ENCODE measurements around the gene TCF12.

Gene TCF12

DNA sequence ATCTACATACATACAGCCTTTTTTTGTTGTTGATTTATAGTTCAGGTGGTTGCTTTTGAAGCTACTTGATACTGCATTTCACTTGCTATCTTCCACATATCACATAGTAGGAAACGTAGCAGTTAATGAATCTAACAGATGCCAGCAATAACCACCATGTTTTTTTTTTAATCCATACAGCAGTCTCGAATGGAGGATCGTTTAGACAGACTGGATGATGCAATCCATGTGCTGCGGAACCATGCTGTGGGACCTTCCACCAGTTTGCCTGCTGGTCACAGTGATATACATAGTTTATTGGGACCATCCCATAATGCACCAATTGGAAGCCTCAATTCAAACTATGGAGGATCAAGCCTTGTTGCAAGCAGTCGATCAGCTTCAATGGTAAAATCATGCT lies 334.6 kb downstream of the TCF12 start:
- no peak for DNase-seq (ENCODE audit: low read depth, low spot score)

DNA sequence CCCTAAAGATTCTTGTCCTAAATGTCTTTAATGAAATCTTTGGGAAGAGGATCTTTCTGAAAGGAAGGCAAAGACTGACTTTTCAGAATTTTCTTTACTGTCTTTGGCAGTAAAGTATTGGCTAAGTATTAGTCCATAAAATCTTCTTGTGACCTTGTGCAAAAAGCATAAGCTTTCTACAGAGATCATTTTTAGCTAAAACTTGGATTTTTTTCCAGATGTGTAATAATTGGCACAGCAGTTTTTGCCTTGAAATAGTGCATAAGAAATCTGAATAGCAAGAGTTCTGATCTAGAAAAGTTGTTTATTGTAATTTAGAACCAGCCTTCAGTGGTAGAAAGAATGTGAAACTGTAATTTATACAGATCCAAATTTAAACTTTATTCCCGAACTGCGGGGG lies 335.1 kb downstream of the TCF12 start:
- no peak for DNase-seq (ENCODE audit: low read depth, low spot score)

DNA sequence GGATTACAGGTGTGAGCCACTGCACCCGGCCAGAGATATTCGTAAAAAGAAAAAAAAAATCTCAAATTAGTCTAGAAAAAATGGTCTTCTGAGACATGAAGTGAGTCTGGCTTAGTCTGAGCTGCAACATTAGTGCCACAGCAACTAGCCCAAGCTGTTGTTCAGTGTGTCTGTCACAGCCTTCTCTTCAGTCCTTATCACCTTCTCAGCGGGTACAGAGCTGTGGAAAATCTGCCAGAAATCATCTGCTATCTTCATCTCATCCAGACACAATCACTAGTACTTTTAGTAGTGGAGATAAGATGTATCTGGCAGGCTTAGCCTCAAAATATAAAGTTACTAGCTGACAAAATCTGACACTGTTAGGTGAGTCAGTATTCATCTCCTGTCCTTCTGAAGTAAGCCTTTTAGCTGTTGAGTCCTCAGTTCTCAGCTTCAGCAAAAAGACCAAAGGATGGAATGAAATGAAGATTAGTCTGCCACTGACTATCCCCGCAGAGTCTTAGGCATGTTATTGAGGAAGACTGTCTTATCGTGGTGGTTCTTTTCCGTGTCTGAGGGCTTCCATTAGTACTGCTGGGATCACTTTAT lies 337.4 kb downstream of the TCF12 start:
- DNase-seq (ENCODE audit: low read depth, low spot score) = no peak

DNA sequence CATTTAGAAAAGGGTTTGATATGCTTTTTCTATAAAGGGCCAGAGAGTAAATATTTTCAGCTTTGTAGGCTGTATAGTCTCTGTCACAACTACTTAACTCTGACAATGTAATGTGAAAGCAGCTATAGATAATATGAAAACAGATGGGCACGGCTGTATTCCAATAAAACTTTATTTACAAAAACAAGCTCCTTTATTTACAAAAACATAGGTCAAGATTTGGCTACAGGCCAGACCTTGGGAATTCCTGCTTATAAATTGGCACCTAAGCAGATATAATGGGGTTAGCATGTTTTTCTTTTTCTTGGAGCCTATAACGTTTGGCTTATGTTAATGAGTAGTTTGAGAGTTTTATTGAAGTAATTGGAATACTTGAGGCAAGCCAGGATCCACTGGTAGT lies 338.5 kb downstream of the TCF12 start:
- no peak for DNase-seq (ENCODE audit: low read depth, low spot score)

DNA sequence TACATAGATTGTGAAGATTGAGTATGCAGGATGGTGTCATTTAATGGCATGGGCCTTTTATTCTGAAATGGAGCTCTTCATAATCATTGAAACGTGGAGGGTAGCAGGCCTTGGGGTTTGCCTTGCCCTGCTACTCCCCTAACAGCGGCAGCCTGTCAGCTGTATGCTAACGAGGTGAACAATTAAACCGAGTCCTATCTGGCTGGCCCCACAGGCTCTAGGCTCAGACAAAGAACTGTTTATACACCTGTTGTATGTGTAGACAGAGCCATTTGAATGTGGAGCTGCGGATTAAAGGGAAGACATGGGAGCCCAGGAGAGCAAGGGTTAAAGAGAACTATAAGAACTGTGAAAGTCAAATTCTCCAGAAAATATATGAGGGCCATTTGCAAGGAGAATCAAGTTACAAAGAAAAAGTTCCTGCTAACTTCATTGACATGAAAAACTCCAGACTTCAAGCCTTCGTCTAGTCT lies 341.2 kb downstream of the TCF12 start:
- DNase-seq (ENCODE audit: low read depth, low spot score) = no peak

DNA sequence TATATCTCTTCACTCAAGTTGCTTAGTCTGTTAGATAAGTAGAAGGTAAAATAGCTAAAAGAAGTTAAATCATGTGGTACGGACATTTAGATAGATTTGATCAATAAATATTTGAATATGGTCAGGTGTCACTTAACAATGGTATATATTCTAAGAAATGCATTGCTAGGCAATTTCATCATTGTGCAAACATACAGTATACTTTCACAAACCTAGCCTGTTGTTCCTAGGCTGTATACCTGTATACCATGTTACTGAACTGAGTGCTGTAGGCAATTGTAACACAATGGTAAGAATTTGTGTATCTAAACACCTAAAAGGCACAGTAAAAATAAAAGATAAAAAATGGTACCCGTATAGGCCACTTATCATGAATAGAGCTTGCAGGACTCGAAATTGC lies 345.1 kb downstream of the TCF12 start:
- no peak for DNase-seq (ENCODE audit: low read depth, low spot score)

DNA sequence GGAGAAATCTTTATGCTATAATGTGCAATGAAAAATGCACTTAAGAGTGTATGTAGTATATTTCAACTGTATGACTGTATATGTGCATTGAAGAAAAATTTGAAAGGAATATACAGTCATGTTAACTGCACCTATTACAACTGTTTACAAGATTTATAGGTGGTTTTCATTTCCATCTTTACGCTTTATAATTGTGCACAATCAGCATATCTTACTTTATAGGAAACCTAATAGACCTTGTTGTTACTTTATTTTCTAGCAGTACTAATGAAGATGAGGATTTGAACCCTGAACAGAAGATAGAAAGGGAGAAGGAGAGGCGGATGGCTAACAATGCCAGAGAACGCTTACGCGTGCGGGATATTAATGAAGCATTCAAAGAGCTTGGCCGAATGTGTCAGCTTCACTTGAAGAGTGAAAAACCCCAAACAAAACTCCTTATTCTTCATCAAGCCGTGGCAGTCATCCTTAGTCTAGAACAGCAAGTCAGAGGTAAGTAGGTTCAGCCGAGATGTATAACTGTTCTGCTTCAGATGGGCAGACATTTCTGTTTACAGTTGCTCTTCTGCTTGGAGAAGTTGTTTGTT lies 354.4 kb downstream of the TCF12 start:
- DNase-seq (ENCODE audit: low read depth, low spot score) = no peak

DNA sequence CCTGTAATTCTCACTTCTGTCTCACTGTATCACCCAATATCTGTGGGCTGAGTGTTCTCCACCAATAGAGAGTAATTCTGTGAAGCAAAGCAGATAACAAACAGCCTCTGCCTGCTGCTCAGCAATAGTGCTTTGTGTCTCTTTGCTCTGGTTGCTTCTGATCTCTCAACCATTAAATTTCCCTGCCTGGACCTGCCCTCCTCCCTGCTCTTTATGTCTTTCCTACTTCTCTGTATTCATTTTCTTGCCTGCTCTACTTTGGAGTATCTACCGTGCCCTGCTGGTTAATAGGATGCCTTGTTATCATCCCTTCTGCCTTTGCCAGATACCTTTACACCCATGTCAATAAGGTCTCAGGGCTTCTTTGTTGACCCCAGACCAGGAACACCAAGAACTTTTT lies 355.0 kb downstream of the TCF12 start:
- no peak for DNase-seq (ENCODE audit: low read depth, low spot score)

DNA sequence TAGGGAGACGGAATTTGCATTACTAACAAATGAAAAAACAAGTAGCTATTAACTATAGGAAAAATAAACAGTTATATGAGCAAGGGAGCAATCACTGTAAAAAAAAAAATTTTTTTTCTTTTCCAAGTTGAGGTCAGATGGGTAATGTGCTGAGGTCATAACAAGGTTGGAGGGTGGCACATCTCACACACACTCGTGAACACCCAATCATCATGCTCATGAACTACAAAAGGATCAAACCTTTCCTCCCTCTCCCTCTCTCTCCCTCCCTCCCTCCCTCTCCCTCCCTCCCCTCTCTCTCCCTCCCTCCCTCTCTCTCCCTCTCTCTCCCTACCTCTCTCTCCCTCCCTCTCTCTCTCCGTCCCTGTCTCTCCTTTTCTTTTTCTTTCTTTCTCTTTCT lies 360.0 kb downstream of the TCF12 start:
- DNase-seq (ENCODE audit: low read depth, low spot score) = no peak

DNA sequence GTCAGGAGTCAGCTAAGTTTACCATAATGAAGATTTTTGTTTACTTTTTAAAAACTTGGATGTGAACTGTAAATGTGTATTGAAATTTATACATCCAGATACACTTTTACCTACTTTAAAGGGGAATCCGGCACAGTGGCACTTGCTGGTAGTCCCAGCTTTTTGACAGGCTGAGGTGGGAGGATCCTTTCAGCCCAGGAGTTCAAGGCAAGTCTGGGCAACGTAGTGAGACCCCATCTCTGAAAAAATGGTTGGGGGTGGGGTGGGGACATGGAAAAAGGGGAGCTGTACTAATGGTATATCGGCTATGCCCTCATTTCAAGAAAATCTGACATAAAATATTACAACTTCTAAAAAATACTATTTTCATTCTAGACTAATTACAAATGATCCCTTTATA lies 362.0 kb downstream of the TCF12 start:
- no peak for DNase-seq (ENCODE audit: low read depth, low spot score)

DNA sequence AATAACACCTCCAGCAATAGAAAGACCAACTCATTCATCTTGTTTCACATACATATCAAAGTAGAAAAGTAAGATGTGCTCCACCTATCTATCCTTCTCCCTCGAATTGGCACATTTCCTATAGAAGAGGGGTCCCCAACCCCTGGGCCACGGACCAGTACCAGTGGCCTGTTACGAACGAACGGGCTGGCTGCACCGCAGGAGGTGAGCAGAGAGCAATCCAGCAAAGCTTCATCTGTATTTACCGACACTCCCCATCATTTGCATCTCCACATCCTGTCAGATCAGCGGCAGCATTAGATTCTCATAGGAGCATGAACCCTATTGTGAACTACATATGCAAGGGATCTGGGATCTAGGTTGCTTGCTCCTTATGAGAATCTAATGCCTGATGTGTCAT lies 362.9 kb downstream of the TCF12 start:
- no peak for DNase-seq (ENCODE audit: low read depth, low spot score)

DNA sequence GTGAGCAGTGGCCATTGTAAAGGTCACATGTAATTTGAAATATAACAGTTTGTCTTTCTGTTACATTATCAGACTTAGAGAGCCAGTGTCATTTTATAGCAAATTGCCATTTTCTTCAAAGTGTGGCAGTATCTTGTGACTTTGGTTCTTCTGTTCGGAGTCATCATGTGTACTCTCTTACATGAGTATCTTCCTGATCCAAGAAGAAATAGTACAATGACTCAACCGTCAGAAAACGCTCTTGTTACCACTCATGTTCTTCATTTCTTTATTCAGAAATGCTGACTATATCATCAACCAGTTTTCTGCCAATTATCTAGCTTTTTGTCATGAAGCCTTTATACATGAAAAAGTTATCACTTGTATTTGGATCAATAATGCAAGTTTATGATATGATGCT lies 364.2 kb downstream of the TCF12 start:
- no peak for DNase-seq (ENCODE audit: low read depth, low spot score)

DNA sequence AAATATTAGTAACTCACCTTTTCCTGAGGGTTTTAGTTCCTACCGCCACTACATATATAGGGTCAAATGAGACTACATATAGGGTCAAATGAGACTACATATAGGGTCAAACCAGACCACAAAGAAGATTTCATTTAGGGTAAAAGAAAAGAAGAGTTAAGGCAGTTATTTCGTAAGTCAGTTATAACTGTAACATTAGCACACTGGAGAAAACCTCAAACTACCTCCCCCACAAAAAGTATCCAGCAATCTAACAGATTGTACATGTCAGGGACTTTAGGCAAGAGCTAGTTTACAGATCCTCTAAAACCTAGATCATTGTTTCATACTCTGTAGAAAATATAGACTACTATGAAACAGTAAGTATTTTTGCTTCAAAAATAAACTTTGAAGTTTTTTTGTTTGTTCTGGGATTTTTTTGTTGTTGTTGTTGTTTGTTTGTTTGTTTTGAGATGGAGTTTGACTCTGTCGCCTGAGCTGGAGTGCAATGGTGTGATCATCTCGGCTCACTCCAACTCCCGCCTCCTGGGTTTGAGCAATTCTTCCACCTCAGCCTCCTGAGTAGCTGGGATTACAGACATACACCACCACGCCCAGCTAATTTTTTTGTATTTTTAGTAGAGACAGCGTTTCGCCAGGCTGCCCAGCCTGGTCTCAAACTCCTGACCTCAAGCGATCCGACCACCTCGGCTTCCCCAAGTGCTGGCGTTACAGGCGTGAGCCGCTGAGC lies 365.5 kb downstream of the TCF12 start:
- no peak for DNase-seq (ENCODE audit: low read depth, low spot score)

DNA sequence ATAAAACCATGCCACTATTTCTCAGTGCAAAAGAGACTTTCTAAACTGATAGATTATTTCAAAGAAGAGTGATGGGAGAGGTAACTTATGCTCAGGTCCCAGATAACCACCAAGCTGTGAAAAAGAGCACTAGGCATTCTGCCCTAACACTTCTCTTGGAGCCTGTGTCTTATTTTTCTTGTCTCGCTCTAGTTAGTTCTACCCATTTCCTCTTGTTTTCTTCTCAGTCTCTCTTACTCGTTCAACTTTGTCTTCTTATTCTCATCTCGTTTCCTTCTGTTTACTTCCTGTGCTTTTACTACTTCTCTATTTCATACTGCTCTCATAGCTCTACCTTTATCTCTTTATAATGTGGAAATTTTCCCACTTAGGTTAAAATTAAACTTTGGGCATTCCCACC lies 366.1 kb downstream of the TCF12 start:
- DNase-seq (ENCODE audit: low read depth, low spot score) = no peak

DNA sequence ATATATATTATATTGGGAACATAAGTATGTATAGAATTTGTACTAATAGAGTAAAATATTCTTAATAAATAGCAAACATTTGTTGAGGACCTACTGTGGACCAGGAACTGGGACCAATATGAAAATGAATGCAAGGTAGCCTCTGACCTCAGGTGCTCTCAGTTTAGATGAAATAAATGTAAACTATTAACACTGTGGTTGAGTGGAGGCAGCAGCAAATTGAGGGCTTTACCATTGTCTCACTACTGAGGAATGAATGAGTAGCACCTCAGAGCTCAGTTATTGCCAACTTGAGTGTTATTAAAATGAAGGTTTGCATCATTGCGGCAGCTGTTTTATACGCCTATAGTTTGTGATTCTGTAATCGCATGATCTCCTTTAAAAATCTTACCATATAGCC lies 366.9 kb downstream of the TCF12 start:
- no peak for DNase-seq (ENCODE audit: low read depth, low spot score)

DNA sequence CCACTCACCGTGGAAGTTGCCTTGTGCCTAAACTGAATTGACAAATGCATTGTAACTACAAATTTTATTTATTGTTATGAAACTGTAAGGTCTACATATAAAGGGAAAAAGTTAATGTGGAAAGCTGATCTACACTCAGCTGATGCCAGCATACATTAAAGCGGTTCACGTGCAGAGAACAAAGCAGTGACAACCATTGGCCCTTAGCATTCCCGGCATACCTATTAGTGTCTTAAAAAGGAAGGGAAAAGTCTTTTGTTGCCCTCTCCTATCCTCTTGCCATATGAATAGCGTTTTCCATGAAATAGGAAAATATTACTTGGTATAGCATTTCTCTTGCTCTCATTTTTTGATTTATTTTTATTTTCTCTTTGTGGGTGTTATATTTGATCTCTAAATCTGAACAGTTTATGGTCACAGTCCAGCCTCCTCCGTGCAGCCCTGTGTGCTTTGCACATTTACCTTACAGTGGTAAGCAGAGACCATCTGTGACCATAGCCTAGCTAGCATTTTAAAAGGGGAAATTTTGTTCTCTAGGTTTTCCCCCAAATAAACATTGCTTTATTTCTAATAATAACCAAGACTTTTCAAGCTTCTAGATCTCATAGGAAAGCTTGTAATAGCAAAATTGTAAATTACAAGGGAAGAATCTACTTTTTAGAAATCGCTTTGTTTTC lies 368.1 kb downstream of the TCF12 start:
- no peak for DNase-seq (ENCODE audit: low read depth, low spot score)

DNA sequence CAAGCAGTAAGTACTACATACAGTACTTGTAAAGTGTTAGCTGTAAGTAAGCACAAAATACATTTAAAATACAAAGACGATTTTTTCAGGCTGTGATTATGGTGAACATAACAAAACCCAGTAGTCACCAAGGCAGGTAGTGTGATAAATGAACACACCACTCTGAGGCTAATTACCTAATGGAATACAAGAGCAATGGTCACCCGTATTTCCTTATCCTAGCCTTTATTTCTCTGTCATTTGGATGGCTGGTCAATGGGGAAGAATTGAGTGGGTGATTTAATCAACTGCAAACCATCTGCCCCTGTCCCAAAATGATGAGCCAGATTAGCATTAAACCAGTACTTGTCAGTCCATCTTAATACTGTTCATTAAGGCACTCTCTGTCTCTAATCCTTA lies 368.7 kb downstream of the TCF12 start:
- DNase-seq (ENCODE audit: low read depth, low spot score) = no peak

DNA sequence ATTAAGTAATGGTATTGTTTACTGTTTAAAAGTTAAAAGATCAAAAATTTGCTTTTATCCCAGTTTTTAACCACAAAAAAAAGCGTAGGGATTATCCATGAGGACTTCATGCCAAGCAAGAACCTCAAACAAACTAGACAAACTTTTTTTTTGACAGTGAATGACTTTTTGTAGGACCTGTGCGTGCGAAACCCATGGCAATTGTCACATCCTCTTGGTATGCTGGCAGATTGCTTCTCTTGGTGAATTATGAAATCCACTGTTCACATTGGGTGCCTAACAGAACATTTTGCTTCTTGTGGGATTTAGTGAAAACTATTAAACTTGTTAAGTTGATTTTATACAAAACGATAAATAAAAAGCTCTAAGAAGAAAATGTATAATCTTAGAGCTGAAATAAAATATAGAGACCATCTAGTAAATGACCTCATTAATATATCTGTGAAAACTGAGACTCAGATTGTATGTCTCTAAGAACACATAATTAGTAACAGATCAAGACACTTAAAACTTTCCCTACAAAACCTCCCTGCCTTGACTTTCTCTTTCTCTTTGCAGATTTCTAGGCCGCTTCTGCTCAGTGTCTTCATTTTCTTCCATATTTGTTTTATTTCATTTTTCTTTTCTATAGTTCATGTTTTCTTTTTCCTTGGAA lies 370.6 kb downstream of the TCF12 start:
- DNase-seq (ENCODE audit: low read depth, low spot score) = no peak

DNA sequence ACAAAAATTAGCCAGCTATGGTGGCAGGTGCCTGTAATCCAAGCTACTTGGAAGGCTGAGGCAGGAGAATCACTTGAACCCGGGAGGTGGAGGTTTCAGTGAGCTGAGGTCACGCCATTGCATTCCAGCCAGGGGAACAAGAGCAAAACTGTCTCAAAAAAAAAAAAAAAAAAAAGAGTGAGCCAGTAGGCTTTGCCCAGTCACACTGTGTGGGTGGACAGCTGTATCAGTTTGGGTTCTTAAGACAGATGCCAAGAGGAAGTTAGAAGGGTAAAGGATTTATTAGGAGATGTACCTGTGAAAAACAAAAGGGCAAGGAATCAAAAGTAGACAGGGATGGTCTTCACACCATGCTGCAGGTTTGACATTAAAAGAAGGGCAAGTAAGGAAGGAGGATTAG lies 371.7 kb downstream of the TCF12 start:
- DNase-seq (ENCODE audit: low read depth, low spot score) = no peak

DNA sequence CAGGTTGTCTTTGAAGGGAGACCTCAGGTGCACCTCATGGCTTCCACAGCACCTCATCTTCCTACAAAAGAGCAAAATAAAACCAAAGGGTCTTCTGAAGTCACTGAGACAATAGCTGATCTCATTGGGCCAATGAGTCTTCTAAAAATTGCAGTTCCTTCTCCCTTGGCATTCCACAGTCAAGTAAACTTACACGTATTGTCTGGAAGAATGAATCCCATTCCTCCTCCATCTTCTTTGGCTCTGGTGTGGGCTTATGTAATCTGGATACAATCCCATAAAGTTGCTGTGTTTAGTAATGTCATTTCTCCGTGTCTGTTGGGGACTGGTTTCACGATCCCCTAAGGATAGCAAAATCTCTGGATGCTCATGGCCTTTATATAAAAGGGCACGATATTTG lies 372.4 kb downstream of the TCF12 start:
- DNase-seq (ENCODE audit: low read depth, low spot score) = no peak

DNA sequence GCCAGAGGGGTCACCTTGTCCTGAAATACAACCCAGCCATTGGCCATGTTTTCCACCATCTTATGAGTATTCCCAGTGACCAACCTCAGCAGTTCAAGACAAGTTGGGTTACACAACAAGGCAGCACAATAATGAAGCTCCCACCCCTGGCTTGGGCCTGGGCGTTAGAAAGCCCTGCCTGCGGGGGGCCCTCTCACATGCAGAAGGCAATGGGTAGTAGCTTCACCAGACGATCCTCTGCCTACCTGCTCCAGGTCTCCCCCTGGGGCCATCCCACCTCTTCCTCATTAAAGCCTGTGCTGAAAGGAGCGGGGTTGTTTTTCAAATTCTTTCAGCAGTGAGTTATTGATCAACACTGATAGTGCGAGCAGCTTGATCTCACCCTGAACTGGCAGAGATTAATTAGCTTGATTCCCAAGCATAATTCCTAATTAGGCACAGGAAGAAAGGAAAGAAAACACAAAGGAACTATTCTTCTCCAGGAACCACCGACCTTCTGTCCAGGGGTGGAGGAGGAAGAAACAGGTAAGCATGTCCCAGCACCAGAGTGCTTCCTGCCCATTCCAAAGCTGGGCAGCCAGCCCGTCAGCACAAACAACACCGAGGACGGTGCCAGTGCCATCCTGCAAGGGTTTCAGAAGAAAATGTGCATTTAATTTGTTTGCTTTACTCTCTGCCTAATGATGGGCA lies 378.2 kb downstream of the TCF12 start:
- DNase-seq (ENCODE audit: low read depth, low spot score) = no peak

DNA sequence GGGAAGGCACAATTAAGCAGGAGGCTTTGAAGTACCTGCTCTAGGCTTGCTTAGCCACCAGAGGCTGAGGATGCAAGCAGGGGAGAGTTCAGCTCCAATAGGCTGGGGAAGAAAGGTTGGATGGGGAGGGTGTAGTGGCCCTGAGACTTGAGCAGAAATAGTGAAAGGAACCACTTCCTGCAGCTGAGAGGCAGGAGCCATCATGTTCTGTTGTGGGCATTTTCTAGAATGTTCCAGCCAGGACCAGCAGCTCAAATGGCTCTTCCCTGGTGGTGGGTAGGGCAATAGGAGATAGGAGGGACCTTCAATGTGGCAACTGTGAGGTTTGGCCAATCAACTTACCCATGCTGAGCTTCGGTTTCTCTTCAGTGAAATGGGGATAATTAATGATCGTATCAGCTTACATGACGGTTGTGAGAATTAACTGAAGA lies 378.7 kb downstream of the TCF12 start:
- no peak for DNase-seq (ENCODE audit: low read depth, low spot score)
